CD4-positive, alpha-beta T cell treated with Interleukin-6 at 100 ng/mL for 8 hours (primary cell): Measurements from ENCODE around the gene TRANK1.
"Not testable (repeated sequence)": the region's sequence is repeated elsewhere in the genome, so short reads cannot be mapped to it uniquely, and the experiment has no call there.

Experiments used
- DNase-seq: peaks from one replicate; pipeline ENCODE4 v3.0.0-alpha.2; 2020; ENCODE audit warnings: mixed read lengths, low spot score

Gene TRANK1

DNA sequence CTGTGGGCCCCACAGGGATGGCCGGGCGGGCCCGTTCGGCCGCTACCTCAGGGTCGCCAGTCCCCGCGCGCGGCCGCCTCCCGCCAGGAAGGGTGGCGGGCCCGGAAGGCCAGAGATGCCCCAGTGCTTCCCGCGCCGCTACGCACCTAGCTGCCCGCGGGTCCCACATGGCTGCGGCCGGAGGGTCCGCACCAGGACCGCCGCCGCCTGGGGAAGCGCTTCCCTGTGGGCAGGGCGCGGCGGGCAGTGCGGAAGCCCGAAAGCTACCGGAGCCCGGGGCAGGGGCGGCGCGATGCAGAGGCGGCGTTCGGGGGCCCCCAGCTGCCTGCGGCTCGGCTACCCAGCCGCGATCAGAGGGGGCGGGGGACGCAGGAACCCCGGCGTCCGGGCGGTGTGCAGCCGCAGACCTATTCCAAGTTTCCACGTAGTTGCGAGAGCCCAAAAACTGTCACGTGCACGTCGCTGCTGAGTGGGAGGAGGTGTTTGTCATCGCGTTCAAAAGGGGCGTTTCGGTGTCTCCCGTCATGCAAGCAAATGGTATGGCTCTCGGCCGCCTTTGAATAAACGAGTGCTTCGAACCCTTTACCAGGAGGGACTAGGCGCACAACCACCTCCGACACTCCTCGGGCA lies at the start of gene TRANK1:
TRANK1 (minus strand) TSS at position 414 of the 630 bp plus-strand sequence; CDS start at position 169, 245 bp downstream.
- peak; percentile 79 for DNase-seq

DNA sequence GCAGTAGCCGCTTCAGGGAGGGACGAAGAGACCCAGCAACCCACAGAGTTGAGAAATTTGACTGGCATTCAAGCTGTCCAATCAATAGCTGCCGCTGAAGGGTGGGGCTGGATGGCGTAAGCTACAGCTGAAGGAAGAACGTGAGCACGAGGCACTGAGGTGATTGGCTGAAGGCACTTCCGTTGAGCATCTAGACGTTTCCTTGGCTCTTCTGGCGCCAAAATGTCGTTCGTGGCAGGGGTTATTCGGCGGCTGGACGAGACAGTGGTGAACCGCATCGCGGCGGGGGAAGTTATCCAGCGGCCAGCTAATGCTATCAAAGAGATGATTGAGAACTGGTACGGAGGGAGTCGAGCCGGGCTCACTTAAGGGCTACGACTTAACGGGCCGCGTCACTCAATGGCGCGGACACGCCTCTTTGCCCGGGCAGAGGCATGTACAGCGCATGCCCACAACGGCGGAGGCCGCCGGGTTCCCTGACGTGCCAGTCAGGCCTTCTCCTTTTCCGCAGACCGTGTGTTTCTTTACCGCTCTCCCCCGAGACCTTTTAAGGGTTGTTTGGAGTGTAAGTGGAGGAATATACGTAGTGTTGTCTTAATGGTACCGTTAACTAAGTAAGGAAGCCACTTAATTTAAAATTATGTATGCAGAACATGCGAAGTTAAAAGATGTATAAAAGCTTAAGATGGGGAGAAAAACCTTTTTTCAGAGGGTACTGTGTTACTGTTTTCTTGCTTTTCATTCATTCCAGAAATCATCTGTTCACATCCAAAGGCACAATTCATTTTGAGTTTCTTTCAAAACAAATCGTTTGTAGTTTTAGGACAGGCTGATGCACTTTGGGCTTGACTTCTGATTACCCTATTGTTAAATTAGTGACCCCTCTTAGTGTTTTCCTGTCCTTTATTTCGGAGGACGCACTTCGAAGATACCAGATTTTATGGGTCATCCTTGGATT lies 48.8 kb upstream of the TRANK1 start, which contains the start of gene MLH1:
MLH1 (plus strand) TSS at position 193 of the 958 bp plus-strand sequence; CDS start at position 223, 30 bp downstream.
- peak; percentile 100 for DNase-seq

- DNase-seq: no peak
Observed at GRCh38 chr3:36992806-36993325, 48.0 kb upstream of the TRANK1 start, which contains the start of gene EPM2AIP1. EPM2AIP1 (minus strand) TSS chr3:36993131; CDS start chr3:36993077, 54 bp downstream.

DNA sequence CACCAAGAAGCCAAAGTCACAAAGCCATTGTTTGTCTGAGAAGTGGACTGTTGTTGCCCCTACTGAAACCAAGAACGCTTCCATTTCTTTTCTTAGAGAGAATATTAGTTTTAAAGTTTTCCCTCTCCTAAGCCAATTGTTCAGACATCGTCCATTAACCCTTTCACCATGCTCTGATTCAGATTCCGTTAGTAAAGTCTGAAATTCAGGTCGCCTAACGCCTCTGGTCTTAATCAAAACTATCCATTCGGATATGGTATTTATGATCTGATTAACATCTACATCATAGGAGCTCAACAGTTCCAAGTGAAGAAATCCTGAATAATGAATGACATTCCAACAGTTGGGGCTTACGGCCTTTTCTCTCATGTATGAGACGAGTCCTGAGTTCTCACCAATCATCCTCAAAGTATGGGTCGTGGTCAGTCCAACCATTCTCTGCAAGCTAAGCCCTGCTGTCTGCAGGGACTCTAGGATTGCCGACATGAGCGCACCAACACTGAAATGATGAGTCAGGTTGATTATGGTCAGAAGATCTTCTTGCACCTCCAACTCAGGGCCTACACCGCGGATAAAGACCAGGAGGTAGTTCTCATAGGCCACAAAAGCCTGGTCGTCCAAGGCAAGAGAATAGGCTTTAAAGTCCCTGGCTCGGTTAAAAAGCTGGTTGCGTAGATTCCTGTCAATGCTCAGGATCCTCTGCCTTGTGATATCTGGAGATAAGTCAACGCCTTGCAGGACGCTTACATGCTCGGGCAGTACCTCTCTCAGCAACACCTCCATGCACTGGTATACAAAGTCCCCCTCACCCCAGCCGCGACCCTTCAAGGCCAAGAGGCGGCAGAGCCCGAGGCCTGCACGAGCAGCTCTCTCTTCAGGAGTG lies 47.3 kb upstream of the TRANK1 start:
- no peak for DNase-seq

DNA sequence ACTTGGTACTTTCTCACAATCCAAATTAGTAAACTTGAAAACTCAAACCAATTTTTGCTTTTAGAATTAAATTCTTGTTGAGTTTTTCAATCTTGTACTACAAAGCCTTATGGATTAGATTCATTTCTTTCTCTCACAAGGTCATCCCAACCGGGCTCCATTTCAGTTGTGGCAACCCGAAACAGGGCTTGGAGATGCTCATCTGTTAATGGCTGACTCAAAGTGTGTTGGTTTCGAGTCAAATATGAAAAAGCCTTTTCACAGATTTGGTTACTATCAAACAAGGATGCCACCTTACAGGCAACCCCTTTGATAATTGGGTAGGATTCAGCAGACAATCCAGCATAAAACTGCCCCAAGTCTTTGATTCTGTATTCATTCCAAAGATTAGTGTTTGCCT lies 46.3 kb upstream of the TRANK1 start:
- DNase-seq: no peak

- no peak for DNase-seq
Observed at GRCh38 chr3:36989568-36989967, 44.7 kb upstream of the TRANK1 start.

GRCh38 chr3:36989005-36989404 lies 44.2 kb upstream of the TRANK1 start:
- DNase-seq: no peak

- peak; percentile 3 for DNase-seq
Observed at GRCh38 chr3:36988356-36988755, 43.5 kb upstream of the TRANK1 start.

DNA sequence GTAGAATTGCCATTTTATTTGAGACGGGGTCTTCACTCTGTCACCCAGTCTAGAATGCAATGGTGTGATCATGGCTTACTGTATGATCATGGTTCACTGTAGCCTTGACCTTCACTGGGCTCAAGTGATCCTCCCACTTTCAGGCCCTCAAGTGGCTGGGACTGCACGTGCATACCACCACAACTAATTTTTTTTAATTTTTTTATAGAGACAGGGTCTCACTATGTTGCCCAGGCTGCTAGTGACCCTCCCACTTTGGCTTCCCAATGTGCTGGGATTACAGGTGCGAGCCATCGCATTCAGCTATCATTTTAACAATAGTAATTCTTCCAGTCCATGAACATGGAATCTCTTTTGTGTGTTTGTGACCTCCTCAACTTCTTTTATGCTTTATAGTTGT lies 36.2 kb upstream of the TRANK1 start:
- no peak for DNase-seq

DNA sequence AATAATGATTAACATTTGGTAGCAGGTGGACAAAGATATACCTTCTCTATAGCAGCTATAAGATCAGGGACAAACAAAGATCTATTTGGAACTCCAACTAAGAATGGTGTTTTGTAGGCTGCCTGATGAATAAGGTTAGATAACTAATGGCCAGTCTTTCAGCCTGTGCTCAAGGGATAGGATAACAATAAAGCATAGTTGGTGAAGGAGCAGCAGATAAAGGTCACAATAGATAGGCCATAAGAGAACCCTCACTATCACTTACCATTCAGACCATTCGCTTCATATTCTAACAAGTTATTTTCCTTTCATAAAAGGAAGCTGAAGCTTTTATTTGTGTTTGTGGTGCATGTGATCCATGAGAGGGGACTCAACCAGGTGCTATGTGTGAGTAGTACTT lies 28.3 kb upstream of the TRANK1 start:
- no peak for DNase-seq

DNA sequence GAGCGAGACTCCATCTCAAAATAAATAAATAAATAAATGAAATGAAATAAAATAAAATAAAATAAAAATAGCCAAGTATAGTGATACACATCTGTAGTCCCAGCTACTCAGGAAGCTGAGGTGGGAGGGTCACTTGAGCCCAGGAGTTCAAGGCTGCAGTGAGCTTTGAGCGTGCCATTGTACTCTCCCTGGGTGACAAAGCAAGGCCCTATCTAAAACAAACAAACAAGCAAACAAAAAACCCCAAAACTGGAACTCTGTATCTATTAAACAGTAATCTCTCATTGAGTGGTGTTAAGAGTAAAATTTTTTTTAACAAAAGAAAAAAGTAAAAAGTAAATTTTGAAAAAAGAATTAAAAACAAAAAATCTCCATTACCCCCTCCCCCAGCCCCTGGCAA lies 27.3 kb upstream of the TRANK1 start:
- DNase-seq: no peak

DNA sequence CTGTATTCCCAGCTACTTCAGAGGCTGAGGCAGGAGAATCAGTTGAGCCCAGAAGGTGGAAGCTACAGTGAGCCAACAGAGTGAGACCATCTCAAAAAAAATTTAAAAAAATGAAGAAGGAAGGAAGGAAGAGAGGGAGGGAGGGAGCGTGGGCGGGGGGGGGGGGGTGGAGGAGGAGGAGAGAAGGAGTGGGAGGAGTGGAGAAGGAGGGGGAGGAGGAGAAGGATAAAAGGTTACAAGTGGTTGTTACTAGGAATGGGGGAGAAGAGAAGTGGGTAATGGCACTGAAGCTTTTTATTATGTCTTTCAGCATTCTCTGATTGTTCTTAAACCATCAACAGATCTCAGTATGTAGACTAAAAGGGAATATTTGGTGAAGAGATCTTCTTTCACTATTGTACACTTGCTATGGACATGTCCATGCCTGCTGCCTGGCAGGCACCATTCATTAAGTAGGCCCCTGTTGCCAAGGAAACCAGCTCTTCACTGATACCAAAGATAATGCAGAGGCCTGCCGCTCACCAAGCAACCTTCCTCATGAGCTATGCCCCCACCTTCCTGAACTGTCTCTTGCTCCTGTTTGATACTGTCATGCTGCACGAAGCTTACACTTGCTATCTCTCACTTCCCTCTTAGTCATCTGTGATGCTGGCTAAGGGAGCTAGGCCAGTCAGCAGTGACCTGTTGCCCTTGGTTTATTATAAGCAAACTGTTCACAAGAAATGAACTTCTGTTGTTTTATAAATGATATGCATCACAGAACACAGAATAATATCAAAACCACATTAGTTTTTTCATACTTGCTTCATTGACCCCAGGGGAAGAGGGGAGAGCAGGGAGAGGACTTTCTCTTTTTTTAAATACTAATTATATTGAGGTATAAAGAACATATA lies 24.9 kb upstream of the TRANK1 start:
- DNase-seq: peak; percentile 52

DNA sequence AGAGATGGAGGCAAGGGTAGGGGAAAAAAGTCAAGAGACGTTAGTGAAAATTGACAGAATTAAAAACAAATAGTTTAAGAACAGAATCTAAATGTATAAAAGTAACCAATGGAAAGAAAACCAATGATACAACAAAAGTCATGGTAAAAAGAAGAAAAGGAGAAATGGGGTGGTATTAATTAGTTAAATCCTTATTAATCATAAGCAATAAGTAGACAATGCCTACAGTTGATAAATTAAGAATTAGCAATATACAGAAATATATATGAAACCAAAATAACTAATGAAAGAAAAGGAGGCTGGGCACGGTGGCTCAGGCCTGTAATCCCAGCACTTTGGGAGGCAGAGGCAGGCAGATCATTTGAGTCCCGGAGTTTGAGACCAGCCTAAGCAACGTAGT lies 24.2 kb upstream of the TRANK1 start:
- DNase-seq: no peak

DNA sequence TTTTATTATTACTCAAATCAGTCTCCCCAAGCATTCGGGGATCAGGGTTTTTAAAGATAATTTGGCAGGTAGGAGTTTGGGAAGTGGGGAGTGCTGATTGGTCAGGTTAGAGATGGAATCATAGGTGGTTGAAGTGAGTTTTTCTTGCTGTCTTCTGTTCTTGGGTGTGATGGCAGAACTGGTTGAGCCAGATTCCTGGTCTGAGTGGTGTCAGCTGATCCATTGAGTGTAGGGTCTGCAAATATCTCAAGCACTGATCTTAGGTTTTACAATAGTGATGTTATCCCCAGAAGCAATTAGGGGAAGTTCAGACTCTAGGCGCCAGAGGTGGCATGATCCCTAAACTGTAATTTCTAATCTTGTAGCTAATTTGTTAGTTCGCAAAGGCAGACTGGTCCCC lies 20.6 kb upstream of the TRANK1 start:
- no peak for DNase-seq

DNA sequence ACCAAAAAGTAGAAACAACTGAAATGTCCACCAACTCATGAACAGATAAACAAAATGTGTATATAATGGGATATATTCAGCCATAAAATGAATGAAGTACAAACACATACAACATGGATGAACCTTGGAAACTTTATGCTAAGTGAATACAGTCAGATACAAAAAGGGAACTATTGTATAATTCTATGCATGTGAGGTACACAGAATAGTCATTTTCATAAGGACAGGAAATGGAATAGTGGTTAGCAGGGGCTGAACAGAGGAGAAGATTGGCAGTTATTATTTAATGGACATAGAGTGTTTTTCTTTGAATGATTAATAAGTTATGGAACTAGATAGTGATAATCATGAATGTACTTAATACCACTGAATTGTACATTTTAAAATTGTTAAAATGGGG lies 20.0 kb upstream of the TRANK1 start:
- DNase-seq: no peak

DNA sequence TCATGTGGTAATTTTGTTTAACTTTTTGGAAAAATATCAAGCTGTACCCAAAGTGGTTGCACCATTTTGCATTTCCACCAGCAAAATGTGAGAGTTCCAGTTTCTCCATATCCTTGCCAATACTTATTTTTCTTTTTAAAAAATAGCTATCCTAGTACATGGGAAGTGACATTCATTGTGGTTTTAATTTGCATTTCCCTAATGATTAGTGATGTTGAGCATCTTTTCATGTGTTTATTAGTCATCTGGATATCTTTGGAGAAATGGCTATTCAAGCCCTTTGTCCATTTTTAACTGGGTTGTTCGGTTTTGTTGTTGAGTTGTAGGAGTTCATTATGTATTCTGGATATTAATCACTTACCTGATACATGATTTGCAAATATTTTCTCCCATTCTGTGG lies 19.5 kb upstream of the TRANK1 start:
- DNase-seq: no peak

DNA sequence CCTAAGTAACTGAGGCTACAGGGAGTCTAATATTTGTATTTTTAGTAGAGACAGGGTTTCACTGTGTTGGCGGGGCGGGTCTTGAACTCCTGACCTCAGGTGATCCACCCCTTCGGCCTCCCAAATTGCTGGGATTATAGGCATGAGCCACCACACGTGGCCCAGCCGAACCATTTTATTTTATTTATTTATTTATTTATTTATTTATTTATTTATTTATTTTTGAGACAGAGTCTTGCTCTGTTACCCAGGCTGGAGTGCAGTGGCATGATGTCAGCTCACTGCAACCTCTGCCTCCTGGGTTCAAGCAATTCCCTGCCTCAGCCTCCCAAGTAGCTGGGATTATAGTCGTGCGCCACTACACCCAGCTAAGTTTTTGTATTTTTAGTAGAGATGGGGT lies 18.2 kb upstream of the TRANK1 start:
- not testable (repeated sequence) for DNase-seq

DNA sequence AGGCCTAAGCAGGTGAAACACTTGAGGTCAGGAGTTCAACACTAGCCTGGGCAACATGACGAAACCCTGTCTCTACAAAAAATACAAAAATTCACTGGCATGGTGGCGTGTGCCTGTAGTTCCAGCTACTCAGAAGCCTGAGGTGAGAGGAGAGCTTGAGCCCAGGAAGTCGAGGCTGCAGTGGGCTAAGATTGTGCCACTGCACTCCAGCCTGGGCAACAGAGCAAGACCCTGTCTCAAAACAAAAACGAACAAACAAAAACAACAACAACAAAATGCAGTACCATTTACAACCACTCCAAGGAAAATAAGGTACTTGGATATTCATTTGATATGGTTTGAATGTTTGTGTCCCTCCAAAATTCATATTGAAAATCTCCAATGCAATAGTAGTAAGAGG lies 15.6 kb upstream of the TRANK1 start:
- DNase-seq: no peak

GRCh38 chr3:36959821-36960220 lies 15.0 kb upstream of the TRANK1 start:
- DNase-seq: no peak

- no peak for DNase-seq
Observed at GRCh38 chr3:36957862-36958686, 13.2 kb upstream of the TRANK1 start.
